GM18861 (cell line): ENCODE results near the gene LMNTD2.
"Not testable (repeated sequence)": the region's sequence is repeated elsewhere in the genome, so short reads cannot be mapped to it uniquely, and the experiment has no call there.

Source experiments
- ATAC-seq: cut with Tn5 transposase; IDR thresholded peaks from one replicate; pipeline ENCODE4 v1.9.1; 2021; ENCODE audit not compliant: unreplicated experiment

The LMNTD2 gene

GRCh38 chr11:516918-517685 is 43.4 kb downstream of the LMNTD2 start:
- ATAC-seq = not testable (repeated sequence)

DNA sequence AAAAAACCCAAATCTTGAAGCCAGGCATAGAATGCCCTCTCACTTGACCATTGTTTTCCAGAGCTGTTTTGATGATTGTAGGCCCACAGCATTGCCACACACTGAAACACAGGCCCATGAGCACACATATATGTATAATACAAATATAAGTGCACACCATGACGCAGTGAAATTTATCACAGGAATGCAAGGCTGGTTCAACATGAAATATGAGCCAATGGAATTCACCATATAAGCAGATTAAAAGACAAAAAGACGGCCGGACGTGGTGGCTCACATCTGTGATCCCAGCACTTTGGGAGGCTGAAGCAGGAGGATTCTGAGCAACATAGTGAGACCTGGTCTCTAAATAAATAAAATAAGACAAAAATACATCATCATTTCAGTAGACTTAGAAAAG is 44.1 kb downstream of the LMNTD2 start:
- no peak for ATAC-seq

- no peak for ATAC-seq
These were observed 45.4 kb downstream of the LMNTD2 start for GRCh38 chr11:515131-515530.

- no peak for ATAC-seq
These were observed 45.9 kb downstream of the LMNTD2 start for GRCh38 chr11:514606-515005.

DNA sequence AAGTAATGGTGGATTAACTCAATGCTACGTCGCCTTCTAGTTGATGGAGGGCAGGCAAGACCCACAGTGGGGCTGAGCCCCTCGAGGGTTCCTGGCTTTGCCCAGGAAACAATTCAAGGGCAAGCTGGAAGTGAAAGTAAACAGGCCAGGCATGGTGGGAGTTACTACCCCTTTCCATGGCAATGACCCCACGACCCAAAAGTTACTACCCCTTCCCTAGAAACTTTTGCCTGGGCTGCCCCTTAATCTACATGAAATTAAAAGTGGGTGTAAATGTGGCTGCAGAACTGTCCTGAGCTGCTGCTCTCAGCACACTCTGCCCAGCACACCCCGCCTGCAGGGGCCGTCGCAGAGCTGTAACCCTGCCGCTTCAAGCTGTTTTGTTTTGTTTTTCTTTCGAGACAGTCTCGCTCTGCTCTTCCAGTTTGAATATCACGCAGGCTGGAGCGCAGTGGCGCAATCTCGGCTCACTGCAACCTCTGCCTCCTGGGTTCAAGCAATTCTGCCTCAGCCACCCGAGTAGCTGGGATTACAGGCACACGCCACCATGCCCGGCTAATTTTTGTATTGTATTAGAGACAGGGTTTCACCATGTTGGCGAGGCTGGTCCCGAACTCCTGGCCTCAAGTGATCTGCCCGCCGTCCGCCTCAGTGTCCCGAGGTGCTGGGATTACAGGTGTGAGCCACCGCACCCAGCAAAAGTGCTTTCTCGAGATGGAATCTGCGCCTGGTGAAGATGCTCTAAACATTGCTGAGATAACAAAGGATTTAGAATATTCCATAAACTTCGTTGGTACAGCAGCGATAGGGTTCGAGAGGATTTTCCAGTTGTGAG is 47.6 kb downstream of the LMNTD2 start:
- no peak for ATAC-seq

GRCh38 chr11:508956-509355 is 51.6 kb downstream of the LMNTD2 start:
- ATAC-seq = no peak

- no peak for ATAC-seq
These were observed 52.6 kb downstream of the LMNTD2 start for GRCh38 chr11:507727-508515.

DNA sequence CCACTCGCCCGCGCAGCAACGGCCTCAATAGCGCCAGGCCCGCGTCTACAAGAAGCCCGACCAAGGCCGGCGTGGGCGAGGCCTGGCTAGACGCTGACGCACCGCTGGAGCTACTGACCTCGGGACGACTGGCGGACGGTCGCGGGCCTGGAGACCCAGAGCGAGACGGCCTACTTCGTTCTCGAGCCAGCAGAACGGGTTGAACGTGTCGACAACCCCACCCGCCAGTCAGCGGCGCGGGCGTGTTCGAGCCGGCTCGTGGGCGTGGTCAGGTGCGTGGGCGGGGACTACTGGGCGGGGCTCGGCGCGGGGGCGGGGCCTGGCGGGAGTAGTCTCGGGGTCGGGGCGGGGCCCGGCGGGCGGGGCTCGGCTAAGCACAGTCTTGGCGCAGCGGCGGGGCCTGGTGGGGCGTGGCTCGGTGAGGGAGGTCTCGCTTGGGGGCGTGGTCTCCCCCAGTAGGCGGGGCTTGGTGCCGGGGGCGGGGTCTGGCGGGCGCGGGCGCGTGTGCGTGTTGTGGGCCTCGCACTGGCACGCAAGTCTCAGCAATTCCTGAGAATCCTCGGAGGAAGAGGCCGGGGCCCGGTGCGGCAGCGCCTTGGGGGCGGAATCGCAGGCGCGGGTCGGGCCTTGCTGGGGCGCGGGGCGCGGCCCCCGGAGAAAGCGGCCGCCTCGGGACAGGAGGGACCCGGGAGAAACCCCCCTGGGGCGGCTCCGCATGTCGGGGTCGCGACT is 53.4 kb downstream of the LMNTD2 start, which contains the start of gene RNH1:
Gene RNH1 (minus strand): TSS at position 248 of the 732 bp plus-strand sequence. CDS start 5,080 bp downstream, outside the sequence.
- peak; percentile 34 for ATAC-seq

DNA sequence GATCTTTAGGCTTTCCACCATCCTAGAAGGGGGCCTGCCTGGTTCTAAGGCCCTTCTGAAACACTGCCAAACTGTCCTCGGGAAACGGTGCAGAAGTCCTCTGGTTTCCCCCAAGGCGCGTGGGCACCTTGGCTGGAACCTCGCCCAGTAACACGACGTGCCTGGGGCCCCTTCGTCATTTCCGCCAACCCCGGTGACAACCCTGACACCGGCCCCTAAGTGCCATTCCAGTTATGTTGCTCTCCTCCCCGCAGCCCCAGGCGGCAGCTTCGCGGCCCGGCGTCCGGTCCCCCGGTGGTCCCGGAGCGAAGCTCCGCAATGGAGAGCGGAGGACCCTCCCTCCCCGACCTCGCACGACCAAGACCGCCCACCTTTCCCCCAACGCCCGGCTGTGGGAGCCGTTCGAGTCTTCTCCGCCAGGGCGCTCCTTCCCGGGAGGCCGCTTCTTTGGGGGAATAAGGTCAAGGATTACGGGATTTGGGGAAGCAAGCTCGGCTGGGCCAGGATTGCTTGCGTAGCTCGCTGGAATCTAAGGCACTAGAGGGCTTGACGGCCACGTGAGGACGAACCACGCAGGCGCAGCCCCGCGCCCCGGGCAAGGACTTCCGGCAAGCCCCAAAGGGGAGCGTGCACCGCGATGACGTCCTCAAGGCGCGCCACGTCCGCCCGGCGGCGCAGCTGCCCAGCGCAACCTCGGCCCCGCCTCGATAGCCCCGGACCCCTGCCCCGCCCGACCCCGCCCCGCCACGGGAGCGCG is 54.1 kb downstream of the LMNTD2 start:
- peak; percentile 58 for ATAC-seq

- ATAC-seq = no peak
These were observed 55.6 kb downstream of the LMNTD2 start for GRCh38 chr11:504994-505344.
